ENCODE measurements around the gene BMS1.

BMS1 gene

GRCh38 chr10:42879380-42880254 is 97.0 kb downstream of the BMS1 start:
- no peak for DNase-seq (ENCODE audit: extremely low spot score)
- POLR2A ChIA-PET = no interaction called here
- CTCF ChIA-PET = no interaction called here
- TF ChIP-seq NFRKB (IDR thresholded peaks at IDR 0.05) (no peak), FOXK2 (IDR thresholded peaks at IDR 0.05) (no peak), SP1 (IDR thresholded peaks at IDR 0.05) (no peak), BHLHE40 (IDR thresholded peaks at IDR 0.05; ENCODE audit: borderline replicate concordance) (no peak), SUZ12 (IDR thresholded peaks at IDR 0.05) (no peak), CTBP1 (IDR thresholded peaks at IDR 0.05; ENCODE audit: borderline replicate concordance) (no peak), ZNF384 (IDR thresholded peaks at IDR 0.05) (no peak), TARDBP (IDR thresholded peaks at IDR 0.05) (no peak), LEF1 (IDR thresholded peaks at IDR 0.05; ENCODE audit: borderline replicate concordance) (no peak), ARNT (IDR thresholded peaks at IDR 0.05) (no peak), FOXA1 (IDR thresholded peaks at IDR 0.05) (no peak), ELF4 (IDR thresholded peaks at IDR 0.05) (no peak), FOXM1 (IDR thresholded peaks at IDR 0.05; ENCODE audit: borderline replicate concordance) (no peak), L3MBTL2 (conservative IDR thresholded peaks at IDR 0.05) (no peak), HDGF (IDR thresholded peaks at IDR 0.05; ENCODE audit: borderline replicate concordance) (no peak)
- TF ChIP-seq, protein P1, sequence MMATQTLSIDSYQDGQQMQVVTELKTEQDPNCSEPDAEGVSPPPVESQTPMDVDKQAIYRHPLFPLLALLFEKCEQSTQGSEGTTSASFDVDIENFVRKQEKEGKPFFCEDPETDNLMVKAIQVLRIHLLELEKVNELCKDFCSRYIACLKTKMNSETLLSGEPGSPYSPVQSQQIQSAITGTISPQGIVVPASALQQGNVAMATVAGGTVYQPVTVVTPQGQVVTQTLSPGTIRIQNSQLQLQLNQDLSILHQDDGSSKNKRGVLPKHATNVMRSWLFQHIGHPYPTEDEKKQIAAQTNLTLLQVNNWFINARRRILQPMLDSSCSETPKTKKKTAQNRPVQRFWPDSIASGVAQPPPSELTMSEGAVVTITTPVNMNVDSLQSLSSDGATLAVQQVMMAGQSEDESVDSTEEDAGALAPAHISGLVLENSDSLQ (IDR thresholded peaks at IDR 0.05) = no peak

GRCh38 chr10:42880255-42880620 is 97.6 kb downstream of the BMS1 start:
- ChIA-PET POLR2A (no interaction called here), CTCF (no interaction called here)
- TF ChIP-seq TARDBP (IDR thresholded peaks at IDR 0.05) (no peak), ARNT (IDR thresholded peaks at IDR 0.05) (no peak), LEF1 (IDR thresholded peaks at IDR 0.05; ENCODE audit: borderline replicate concordance) (no peak), SUZ12 (IDR thresholded peaks at IDR 0.05) (no peak), CTBP1 (IDR thresholded peaks at IDR 0.05; ENCODE audit: borderline replicate concordance) (no peak), HDGF (IDR thresholded peaks at IDR 0.05; ENCODE audit: borderline replicate concordance) (no peak)
- no peak for DNase-seq (ENCODE audit: extremely low spot score)

DNA sequence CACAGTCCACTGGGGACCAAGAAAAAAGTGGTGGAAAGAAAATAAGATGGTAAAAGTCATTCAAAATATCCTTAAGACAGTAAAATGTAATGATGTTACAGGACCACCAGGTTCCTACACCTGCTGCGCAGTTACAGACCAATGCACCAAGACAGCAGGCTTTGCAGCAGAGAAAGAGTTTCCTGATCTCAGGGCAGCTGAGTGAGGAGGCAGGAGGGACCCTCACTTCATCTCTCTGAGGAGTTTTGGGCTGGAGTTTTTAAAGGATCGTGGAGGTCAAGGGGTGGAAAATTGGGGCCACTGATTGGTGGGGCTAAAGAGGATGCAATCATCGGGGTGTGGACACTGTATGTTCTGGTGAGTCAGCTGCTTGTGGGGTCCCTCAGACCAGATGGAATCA is 100.0 kb downstream of the BMS1 start:
- ChIA-PET POLR2A (no interaction called here), CTCF (no interaction called here)
- DNase-seq (ENCODE audit: extremely low spot score) = no peak
- TF ChIP-seq LEF1 (IDR thresholded peaks at IDR 0.05; ENCODE audit: borderline replicate concordance) = no peak
- TF ChIP-seq SP1 (IDR thresholded peaks at IDR 0.05) = no peak
- no peak for TF ChIP-seq ARNT (IDR thresholded peaks at IDR 0.05)
- no peak for TF ChIP-seq CTBP1 (IDR thresholded peaks at IDR 0.05; ENCODE audit: borderline replicate concordance)
- no peak for TF ChIP-seq SUZ12 (IDR thresholded peaks at IDR 0.05)
- no peak for TF ChIP-seq FOXM1 (IDR thresholded peaks at IDR 0.05; ENCODE audit: borderline replicate concordance)
- no peak for TF ChIP-seq BHLHE40 (IDR thresholded peaks at IDR 0.05; ENCODE audit: borderline replicate concordance)
- no peak for TF ChIP-seq ELF4 (IDR thresholded peaks at IDR 0.05)
- TF ChIP-seq ZNF384 (IDR thresholded peaks at IDR 0.05) = no peak
- no peak for TF ChIP-seq HDGF (IDR thresholded peaks at IDR 0.05; ENCODE audit: borderline replicate concordance)
- no peak for TF ChIP-seq TARDBP (IDR thresholded peaks at IDR 0.05)
- TF ChIP-seq NFRKB (IDR thresholded peaks at IDR 0.05) = no peak
- no peak for TF ChIP-seq FOXK2 (IDR thresholded peaks at IDR 0.05)

Data from HEK293T (cell line).